Right forelimb (tissue), 1 donor: ENCODE results near the gene FITM1.

ENCODE experiments used
- DNase-seq: peaks from one replicate; pipeline ENCODE4 v3.0.0-alpha.2; 2018

The FITM1 gene

GRCh38 chr14:24144451-24144850 lies 14.0 kb downstream of the FITM1 start:
- DNase-seq = no peak

GRCh38 chr14:24145219-24145618 lies 14.8 kb downstream of the FITM1 start:
- DNase-seq = no peak

DNA sequence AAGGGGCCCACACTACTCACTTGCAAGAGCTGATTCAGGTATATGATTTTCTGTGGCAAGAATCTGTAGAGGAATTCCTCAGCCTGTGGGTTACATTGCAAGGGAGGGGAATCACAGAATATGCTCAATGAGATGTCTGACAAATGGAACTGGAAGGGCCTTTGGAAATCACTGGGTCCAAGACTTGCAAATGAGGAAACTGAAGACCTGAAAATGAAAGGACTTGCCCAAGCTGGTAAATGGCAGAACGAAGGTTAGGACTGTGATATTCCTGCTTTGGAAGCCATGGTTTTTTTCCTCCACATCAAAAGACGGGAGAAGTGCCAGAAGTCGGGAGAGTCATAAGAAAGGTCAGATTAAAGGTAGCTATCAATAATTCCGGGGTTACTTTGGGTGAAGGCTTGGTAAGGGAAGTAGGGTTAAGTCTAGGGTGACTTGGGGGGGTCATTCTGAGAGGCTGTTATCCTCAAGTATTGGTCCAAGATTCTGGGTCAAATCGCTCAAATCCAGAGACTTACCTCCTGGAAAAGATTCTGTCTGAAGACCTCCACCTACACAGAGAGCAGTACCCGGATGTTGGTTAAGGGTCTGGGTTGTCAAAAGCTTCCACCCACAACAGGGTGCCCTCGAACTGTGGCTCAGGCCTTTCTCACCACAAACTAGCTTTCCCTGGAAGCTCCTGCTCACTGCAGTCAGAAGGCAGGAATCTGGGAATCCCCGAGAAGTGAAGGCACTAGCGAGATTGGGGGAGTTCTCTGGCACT lies 15.4 kb downstream of the FITM1 start:
- no peak for DNase-seq

- DNase-seq = peak; percentile 94
These were observed 16.1 kb downstream of the FITM1 start, which contains the start of gene PSME2 for GRCh38 chr14:24146453-24146977. TSS of gene PSME2 (minus strand) at chr14:24146610. CDS start at chr14:24146581, 29 bp downstream.

DNA sequence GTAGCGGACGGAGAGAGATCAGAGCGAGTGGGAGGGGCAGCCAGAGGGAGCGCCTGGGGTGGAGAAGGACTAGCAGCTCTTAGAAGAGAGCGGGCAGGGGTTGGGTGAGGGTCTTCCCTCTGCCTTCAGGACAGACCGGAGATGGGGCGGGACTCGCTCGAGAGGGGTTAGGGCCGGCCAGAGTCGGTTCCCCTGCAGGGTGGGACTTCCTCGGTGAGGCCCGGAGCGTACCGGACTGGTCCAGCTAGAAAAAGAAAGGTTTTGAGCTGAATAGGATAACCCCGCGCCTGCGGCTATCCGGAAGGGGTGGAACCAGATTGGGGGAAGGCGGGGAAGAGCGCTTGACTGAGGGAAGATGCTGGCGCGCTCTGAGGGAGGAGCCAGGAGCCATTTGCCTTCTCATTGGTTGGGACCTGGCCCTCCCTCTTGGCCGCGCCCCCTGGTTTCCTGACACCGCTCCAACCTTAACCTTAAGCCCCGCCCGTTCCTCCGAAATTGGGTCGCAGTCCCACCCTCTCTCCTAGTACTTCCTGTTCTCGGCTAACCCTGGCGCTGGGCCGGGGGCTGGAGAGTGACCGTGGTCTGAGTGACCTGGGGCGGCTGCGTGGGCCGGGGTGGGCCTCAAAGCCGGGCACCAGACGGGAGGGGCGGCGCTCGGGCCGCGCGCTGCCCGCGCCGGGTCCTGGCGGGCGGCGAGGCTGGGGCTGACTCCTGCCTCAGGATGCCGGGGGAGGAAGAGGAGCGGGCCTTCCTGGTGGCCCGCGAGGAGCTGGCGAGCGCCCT lies 16.7 kb downstream of the FITM1 start, which contains the start of gene RNF31:
TSS of gene RNF31 (plus strand) at position 521 of the 783 bp plus-strand sequence. CDS start at position 722, 201 bp downstream.
- DNase-seq = peak; percentile 97

DNA sequence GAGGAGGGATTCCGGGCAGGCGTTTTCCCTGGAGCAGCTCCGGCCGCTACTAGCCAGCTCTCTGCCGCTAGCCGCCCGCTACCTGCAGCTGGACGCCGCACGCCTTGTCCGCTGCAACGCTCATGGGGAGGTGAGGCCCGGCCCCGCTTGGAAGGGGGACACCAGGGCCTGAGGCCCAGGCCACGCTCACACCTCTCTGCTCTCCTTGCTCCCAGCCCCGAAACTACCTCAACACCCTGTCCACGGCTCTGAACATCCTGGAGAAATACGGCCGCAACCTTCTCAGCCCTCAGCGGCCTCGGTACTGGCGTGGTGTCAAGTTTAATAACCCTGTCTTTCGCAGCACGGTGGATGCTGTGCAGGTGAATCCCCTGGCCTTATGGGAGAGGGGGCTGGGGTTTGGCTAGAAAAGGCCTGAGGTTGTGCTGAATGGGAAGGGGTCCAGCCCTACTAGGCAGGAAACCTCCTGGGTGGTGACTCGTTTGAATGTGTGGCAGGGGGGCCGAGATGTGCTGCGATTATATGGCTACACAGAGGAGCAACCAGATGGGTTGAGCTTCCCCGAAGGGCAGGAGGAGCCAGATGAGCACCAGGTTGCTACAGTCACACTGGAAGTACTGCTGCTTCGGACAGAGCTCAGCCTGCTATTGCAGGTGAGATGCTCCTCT lies 17.4 kb downstream of the FITM1 start:
- no peak for DNase-seq

GRCh38 chr14:24149302-24149969 lies 19.0 kb downstream of the FITM1 start:
- no peak for DNase-seq

GRCh38 chr14:24150061-24150460 lies 19.6 kb downstream of the FITM1 start:
- no peak for DNase-seq

DNA sequence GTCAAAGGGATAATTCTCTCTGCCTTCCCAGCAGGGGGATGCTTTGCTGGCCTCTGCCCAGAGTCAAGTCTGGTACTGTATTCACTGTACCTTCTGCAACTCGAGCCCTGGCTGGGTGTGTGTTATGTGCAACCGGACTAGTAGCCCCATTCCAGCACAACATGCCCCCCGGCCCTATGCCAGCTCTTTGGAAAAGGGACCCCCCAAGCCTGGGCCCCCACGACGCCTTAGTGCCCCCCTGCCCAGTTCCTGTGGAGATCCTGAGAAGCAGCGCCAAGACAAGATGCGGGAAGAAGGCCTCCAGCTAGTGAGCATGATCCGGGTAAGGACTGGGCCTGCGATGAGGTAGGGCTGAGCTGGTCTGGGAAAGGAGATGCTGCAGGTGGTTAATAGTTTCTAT lies 20.1 kb downstream of the FITM1 start:
- DNase-seq = no peak

- DNase-seq = no peak
These were observed 20.5 kb downstream of the FITM1 start for GRCh38 chr14:24150993-24151392.

DNA sequence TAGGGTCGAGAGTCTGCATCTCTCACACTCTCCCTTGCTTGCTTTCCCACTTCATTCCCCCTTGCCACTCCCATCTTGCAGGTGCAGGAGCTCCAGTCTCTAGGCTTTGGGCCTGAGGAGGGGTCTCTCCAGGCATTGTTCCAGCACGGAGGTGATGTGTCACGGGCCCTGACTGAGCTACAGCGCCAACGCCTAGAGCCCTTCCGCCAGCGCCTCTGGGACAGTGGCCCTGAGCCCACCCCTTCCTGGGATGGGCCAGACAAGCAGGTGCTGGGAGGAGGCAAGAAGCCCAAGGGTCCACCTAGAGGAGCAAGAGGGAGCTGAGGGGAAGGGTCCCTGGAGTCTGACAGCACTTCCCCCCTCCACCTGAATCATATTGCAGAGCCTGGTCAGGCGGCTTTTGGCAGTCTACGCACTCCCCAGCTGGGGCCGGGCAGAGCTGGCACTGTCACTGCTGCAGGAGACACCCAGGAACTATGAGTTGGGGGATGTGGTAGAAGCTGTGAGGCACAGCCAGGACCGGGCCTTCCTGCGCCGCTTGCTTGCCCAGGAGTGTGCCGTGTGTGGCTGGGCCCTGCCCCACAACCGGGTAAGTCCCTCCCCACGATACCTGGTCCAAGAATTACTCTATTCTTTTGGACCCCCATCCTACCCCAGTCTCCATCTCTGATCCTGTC lies 21.1 kb downstream of the FITM1 start:
- DNase-seq = no peak

DNA sequence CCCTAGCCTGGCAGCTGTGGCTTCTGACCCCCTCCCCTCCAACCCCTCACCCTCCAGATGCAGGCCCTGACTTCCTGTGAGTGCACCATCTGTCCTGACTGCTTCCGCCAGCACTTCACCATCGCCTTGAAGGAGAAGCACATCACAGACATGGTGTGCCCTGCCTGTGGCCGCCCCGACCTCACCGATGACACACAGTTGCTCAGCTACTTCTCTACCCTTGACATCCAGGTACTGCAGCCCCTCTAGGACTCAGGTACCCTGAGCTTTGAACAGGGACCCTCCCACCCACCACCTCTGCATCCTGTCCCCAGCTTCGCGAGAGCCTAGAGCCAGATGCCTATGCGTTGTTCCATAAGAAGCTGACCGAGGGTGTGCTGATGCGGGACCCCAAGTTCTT lies 24.6 kb downstream of the FITM1 start:
- no peak for DNase-seq

- no peak for DNase-seq
These were observed 26.4 kb downstream of the FITM1 start for GRCh38 chr14:24156840-24157239.

- DNase-seq = no peak
These were observed 26.9 kb downstream of the FITM1 start for GRCh38 chr14:24157331-24157730.

GRCh38 chr14:24159777-24160498 lies 29.5 kb downstream of the FITM1 start:
- DNase-seq = no peak

DNA sequence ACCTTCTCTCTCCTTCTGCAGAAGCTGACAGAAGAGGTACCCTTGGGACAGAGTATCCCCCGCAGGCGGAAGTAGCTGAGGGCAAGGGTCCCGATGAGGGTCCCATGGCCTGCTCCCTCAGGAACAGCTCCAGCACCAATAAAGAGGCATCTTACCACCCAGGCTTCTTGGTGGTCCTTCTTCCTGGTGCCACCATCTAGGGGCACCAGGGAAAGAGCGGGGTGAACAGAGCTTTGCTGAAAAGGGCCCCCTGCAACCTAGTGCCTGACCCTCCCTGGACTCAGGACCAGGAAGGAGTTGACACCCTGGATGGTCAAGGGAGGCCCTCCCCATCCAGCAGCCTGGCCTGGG lies 30.0 kb downstream of the FITM1 start:
- DNase-seq = no peak

DNA sequence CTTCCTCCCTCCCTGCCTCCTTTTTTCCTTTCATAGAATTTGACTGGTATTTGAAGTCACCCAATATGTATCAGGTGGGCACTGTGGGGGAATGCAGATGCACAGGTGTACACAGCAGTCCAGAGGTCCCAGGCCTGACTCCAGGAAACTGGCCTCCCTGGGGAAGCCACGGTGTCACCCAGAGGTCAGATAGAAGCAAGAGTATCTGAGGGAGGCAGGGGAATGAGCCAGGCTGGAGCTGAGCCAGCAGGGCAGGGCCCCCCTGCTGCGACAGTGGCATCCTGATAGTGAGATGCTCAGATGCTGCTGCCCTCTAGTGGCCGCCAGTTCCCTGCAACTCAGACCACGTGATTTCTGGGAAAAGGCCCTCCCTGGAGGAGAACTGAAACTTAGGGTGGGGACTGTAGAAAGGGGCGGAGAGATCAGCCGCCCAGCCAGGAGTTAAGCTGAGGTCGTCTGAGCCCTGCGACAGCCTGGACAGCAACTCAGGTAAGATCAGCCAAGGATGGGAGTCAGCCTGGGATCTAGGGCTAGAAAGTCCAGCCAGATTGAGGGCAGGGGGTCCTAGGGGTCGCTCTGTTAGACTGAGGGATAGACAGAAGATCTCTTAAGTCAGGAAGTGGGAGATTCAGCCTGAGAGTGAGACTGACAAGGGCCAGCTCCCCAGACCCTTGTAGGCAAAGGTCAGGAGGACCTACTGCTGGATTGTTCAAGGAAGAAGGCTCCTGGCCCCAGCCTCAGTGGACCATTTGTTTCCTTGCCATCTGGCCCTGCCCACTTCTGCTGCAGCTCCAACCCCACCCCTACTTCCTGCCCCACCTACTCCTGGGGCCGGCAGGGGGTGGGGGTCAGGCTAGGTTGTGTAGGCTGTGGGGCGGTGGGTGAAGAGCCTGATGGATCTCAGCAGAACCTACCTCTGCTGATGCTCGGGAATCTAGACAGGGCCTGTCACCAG lies 30.7 kb downstream of the FITM1 start, which contains the start of gene IRF9:
TSS of gene IRF9 (plus strand) at position 416 of the 955 bp plus-strand sequence. CDS start 880 bp downstream, outside the sequence.
- DNase-seq = peak; percentile 97

DNA sequence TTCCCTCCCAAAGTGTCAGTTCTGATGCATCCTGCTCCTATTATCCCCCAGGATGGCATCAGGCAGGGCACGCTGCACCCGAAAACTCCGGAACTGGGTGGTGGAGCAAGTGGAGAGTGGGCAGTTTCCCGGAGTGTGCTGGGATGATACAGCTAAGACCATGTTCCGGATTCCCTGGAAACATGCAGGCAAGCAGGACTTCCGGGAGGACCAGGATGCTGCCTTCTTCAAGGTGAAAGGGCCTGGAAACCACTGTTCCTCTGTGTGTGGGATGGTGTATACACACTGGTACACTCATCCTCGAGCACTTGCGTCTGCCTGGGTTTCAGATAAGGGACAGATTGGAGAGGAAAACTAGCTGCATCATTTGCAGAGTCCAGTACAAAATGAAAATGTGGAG lies 31.6 kb downstream of the FITM1 start:
- DNase-seq = no peak

GRCh38 chr14:24164518-24164991 lies 34.1 kb downstream of the FITM1 start:
- no peak for DNase-seq

DNA sequence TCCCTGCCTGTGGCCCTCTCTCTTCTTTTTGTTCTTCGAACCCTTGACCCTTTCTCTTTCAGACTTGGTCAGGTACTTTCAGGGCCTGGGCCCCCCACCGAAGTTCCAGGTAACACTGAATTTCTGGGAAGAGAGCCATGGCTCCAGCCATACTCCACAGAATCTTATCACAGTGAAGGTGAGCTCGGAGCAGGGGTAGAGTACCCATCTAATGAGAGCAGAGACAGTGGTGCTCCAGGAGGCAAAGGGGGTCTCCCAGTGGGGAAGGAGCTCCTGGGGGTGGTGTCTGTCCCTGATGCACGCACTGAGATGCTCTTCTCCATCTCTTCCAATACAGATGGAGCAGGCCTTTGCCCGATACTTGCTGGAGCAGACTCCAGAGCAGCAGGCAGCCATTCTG lies 35.3 kb downstream of the FITM1 start:
- DNase-seq = no peak
